Karpas-422 (cell line): ENCODE data around the gene UGT1A4. TPM values are rescaled to one million over a fixed set of nuclear protein-coding genes. Genes with fewer than 3 reads are reported as not detected.

Experiments
- DNase-seq: peaks from one replicate; pipeline ENCODE4 v3.0.0-alpha.2; 2015
- H2AFZ ChIP-seq: fragments of 200-600 bp; sonication (generic); 2 replicates; pipeline ENCODE4 v1.6.1; 2014; ENCODE audit warnings: antibody characterized with exemption, low read length, mixed read lengths
- H3K27ac ChIP-seq: fragments of 200-600 bp; sonication (generic); 2 replicates; pipeline ENCODE4 v1.5.1; 2014; ENCODE audit warnings: mild to moderate bottlenecking, low read length, moderate library complexity
- H3K27me3 ChIP-seq: fragments of 200-600 bp; sonication (generic); 2 replicates; pipeline ENCODE4 v1.6.1; 2014; ENCODE audit warnings: low read length, mixed read lengths
- H3K36me3 ChIP-seq: fragments of 200-600 bp; sonication (generic); 2 replicates; pipeline ENCODE4 v1.6.1; 2014; ENCODE audit warnings: low read length, mixed read lengths; ENCODE audit not compliant: insufficient read depth
- H3K4me1 ChIP-seq: fragments of 200-600 bp; sonication (generic); 2 replicates; pipeline ENCODE4 v1.6.1; 2014; ENCODE audit warnings: mild to moderate bottlenecking, low read length, mixed read lengths
- H3K4me2 ChIP-seq: fragments of 200-600 bp; sonication (generic); 2 replicates; pipeline ENCODE4 v1.6.1; 2014; ENCODE audit warnings: low read length, low read depth, mild to moderate bottlenecking; ENCODE audit not compliant: poor library complexity, severe bottlenecking
- H3K4me3 ChIP-seq: fragments of 200-600 bp; sonication (generic); 2 replicates; pipeline ENCODE4 v1.5.1; 2014; ENCODE audit warnings: mild to moderate bottlenecking, antibody characterized with exemption, low read length, mixed read lengths
- H3K79me2 ChIP-seq: fragments of 200-600 bp; sonication (generic); 2 replicates; pipeline ENCODE4 v1.6.1; 2014; ENCODE audit warnings: mild to moderate bottlenecking, low read length, mixed read lengths
- H3K9ac ChIP-seq: fragments of 200-600 bp; sonication (generic); 2 replicates; pipeline ENCODE4 v1.6.0; 2014; ENCODE audit warnings: low read length
- H3K9me2 ChIP-seq: fragments of 200-600 bp; sonication (generic), shearing (Covaris generic); replicated peaks from 2 replicates; pipeline ENCODE4 v1.6.0; 2014; ENCODE audit warnings: mild to moderate bottlenecking, low read length, moderate library complexity; ENCODE audit not compliant: insufficient read depth
- H3K9me3 ChIP-seq: fragments of 300-700, 200-600 bp; sonication (generic); 2 replicates; pipeline ENCODE4 v1.6.1; 2014; ENCODE audit warnings: low read length, mixed read lengths
- H4K20me1 ChIP-seq: fragments of 200-600 bp; sonication (generic); 2 replicates; pipeline ENCODE4 v1.6.1; 2014; ENCODE audit warnings: mild to moderate bottlenecking, antibody characterized with exemption, low read length, low read depth; ENCODE audit not compliant: insufficient read depth
- total RNA-seq: library from RNA; depleted of rRNA; stranded (reverse); fragments of >200 nt; shearing (Covaris generic); gene quantifications from 2 replicates; pipeline ENCODE4 v1.2.3, GENCODE V29; 2014; ENCODE audit warnings: low replicate concordance; rRNA removed

UGT1A4 gene
- not detected in 2 replicates for total RNA-seq

DNA sequence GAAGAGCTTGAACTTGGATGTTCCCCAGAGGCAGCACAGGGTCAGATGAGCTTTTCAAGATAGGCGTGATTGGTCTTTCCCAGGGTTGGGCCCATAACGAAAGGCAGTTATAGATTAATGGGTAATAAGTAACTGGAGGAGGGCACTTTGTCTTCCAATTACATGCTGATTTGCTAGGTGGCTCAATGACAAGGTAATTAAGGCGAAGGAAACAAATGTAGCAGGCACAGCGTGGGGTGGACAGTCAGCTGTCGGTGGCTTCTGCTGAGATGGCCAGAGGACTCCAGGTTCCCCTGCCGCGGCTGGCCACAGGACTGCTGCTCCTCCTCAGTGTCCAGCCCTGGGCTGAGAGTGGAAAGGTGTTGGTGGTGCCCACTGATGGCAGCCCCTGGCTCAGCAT, at the start of gene UGT1A4:
Gene UGT1A4, plus strand, starts transcription at position 185 of the 400 bp plus-strand sequence. Its CDS starts 85 bp downstream, at position 270.
- no peak within 1 kb of the TSS for H3K27ac ChIP-seq
- no peaks in the 10 kb centered on the region for H3K9me2 ChIP-seq
- no peaks in the 10 kb centered on the region for H4K20me1 ChIP-seq
- no peak within 1 kb of the TSS for H3K4me2 ChIP-seq
- H3K79me2 ChIP-seq, result no peaks in the 10 kb centered on the region
- no peak within 1 kb of the TSS for H3K9ac ChIP-seq
- H3K9me3 ChIP-seq, result no peaks in the 10 kb centered on the region
- H3K36me3 ChIP-seq, result no peaks in the 10 kb centered on the region
- peak; percentile 6 for DNase-seq
- H3K27me3 ChIP-seq, result no peaks in the 10 kb centered on the region
- H2AFZ ChIP-seq, result no peak within 1 kb of the TSS
- no peaks in the 10 kb centered on the region for H3K4me1 ChIP-seq
- H3K4me3 ChIP-seq, result no peak within 1 kb of the TSS

DNA sequence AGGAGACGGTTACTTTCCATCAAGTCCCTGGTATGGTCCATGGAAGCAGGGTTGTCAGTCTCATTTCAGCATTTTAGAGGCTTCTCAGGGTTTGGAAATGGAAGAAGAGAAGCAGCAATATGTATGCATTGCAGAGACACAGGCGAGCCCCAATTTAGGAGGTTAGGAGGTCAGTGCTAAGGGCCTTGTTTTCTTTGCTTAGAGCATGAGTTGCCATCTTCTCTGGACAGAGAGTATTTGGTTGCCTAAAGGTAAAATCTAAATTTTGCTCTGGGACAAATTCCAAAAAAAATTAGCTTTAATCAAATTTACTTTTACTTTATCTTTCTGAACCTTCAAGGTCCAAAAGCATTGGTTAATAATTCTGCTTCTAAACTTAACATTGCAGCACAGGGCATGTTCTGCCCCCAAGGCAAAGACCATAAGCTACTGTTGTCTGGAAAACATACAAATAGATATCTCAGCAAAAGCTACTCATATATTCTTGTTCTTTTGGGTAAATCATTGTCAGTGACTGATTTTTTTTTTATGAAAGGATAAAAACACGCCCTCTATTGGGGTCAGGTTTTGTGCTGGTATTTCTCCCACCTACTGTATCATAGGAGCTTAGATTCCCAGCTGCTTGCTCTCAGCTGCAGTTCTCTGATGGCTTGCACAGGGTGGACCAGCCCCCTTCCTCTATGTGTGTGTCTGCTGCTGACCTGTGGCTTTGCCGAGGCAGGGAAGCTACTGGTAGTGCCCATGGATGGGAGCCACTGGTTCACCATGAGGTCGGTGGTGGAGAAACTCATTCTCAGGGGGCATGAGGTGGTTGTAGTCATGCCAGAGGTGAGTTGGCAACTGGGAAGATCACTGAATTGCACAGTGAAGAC, 47.0 kb upstream of the UGT1A4 start, which contains the start of gene UGT1A9:
Gene UGT1A9, plus strand, starts transcription at position 609 of the 872 bp plus-strand sequence. Its CDS starts 37 bp downstream, at position 646.
- no peak for DNase-seq
- no peak within 1 kb of the TSS for H2AFZ ChIP-seq
- H4K20me1 ChIP-seq, result no peaks in the 10 kb centered on the region
- no peaks in the 10 kb centered on the region for H3K79me2 ChIP-seq
- H3K36me3 ChIP-seq, result no peaks in the 10 kb centered on the region
- no peak within 1 kb of the TSS for H3K4me3 ChIP-seq
- H3K9me2 ChIP-seq, result no peaks in the 10 kb centered on the region
- H3K4me2 ChIP-seq, result no peak within 1 kb of the TSS
- H3K27me3 ChIP-seq, result no peaks in the 10 kb centered on the region
- peaks cover 4% of the 10 kb centered on the region; the same call in 1 of the 2 replicates for H3K4me1 ChIP-seq
- H3K9me3 ChIP-seq, result no peaks in the 10 kb centered on the region
- no peak within 1 kb of the TSS for H3K9ac ChIP-seq
- H3K27ac ChIP-seq, result no peak within 1 kb of the TSS

DNA sequence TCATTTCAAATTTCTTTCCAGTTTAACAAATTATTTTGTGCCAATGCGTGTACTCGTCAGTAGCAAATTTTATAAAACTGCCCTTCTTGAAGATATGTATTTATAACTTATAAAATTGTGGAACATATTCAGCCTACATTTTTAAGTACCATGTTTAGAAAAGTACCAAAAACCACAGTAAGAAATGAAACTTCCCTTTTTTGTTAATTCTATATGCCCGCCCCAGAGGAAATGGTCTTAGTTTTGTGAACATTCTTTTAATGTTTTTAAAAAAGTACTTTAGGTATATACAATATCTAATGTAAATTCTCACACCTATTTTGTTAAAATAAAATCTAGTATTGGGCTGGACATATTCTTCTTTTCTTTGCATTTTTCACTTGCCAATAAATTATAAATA, 45.6 kb upstream of the UGT1A4 start:
- Histone ChIP-seq H3K9ac (no peak overlapping the region), H3K79me2 (no peaks in the 10 kb centered on the region), H3K4me1 (peaks cover 11% of the 10 kb centered on the region), H3K4me2 (no peak overlapping the region), H3K27me3 (no peaks in the 10 kb centered on the region), H3K27ac (no peak overlapping the region), H2AFZ (no peak overlapping the region), H3K9me2 (no peaks in the 10 kb centered on the region), H3K9me3 (no peaks in the 10 kb centered on the region), H4K20me1 (no peaks in the 10 kb centered on the region), H3K4me3 (no peak overlapping the region), H3K36me3 (no peaks in the 10 kb centered on the region)
- no peak for DNase-seq

DNA sequence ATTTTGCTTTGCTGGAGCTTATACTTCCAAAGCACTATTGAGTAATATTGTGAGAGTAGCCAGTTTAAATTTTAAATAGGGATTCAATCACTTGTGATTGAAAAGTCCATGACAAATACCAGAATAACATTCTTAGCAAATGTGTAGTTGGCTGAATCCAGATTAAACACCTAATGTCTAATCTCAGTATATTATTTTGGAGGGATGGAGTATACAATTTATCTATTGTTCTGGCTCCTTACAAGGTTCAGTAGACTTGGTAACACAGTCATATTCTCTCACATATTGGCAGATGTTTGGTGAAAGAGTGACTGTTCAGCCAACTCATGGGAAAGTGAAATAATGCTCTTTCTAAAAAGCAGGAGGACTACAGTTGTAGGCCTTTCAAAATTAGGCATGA, 44.6 kb upstream of the UGT1A4 start:
- no peaks in the 10 kb centered on the region for H3K9me2 ChIP-seq
- no peak overlapping the region for H3K9ac ChIP-seq
- H3K4me1 ChIP-seq, result peaks cover 21% of the 10 kb centered on the region
- no peaks in the 10 kb centered on the region for H4K20me1 ChIP-seq
- H3K27me3 ChIP-seq, result no peaks in the 10 kb centered on the region
- no peak for DNase-seq
- H3K4me2 ChIP-seq, result no peak overlapping the region
- no peaks in the 10 kb centered on the region for H3K79me2 ChIP-seq
- no peaks in the 10 kb centered on the region for H3K36me3 ChIP-seq
- H3K4me3 ChIP-seq, result no peak overlapping the region
- H3K27ac ChIP-seq, result no peak overlapping the region
- no peak overlapping the region for H2AFZ ChIP-seq
- no peaks in the 10 kb centered on the region for H3K9me3 ChIP-seq

DNA sequence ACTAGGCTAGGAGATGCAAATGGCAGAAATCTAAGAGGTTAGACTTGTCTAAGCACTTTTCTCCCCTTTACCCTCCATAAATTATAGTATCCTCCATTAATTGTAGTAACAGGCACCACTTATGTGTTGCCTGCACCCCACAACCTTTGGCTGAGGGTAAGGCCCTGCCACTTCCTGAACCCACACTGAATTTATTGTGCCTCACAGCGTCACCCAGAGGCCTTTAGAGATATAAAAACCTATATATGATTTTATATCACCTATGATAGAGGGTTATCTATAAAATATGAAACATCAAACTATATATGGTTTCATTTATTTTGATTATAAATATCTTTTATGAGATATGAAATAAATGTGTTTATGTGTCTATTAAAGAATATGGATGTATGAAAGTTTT, 44.2 kb upstream of the UGT1A4 start:
- no peaks in the 10 kb centered on the region for H3K9me3 ChIP-seq
- no peaks in the 10 kb centered on the region for H3K9me2 ChIP-seq
- H4K20me1 ChIP-seq, result no peaks in the 10 kb centered on the region
- no peaks in the 10 kb centered on the region for H3K36me3 ChIP-seq
- no peak overlapping the region for H3K27ac ChIP-seq
- no peaks in the 10 kb centered on the region for H3K79me2 ChIP-seq
- H3K27me3 ChIP-seq, result no peaks in the 10 kb centered on the region
- no peak overlapping the region for H3K4me2 ChIP-seq
- no peak overlapping the region for H2AFZ ChIP-seq
- peak; percentile 65 for DNase-seq
- no peak overlapping the region for H3K4me3 ChIP-seq
- H3K9ac ChIP-seq, result no peak overlapping the region
- H3K4me1 ChIP-seq, result peaks cover 22% of the 10 kb centered on the region

DNA sequence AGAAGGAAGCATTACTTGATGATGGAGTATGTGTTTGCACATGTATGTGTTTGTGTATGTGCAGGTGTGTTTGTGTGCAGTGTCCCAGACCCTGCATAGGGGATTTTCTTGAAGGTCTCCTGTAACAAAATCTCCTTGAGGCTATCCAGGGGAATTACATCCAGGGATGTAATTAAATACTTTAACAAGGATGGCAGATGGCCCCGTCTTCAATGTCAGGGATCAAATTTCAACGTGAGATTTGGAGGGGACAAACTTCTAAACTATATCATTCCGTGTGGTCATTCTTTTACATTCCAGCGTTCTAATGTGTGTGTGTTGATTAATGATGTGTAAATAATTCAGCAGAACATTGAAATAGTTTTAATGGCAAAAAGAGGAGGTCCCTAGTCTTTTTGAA, 43.5 kb upstream of the UGT1A4 start:
- no peaks in the 10 kb centered on the region for H3K27me3 ChIP-seq
- H3K9me2 ChIP-seq, result no peaks in the 10 kb centered on the region
- peaks cover 22% of the 10 kb centered on the region for H3K4me1 ChIP-seq
- no peak overlapping the region for H3K4me2 ChIP-seq
- no peaks in the 10 kb centered on the region for H3K79me2 ChIP-seq
- no peaks in the 10 kb centered on the region for H3K36me3 ChIP-seq
- H3K27ac ChIP-seq, result no peak overlapping the region
- H3K4me3 ChIP-seq, result no peak overlapping the region
- H3K9ac ChIP-seq, result no peak overlapping the region
- no peak for DNase-seq
- no peak overlapping the region for H2AFZ ChIP-seq
- H4K20me1 ChIP-seq, result no peaks in the 10 kb centered on the region
- no peaks in the 10 kb centered on the region for H3K9me3 ChIP-seq

DNA sequence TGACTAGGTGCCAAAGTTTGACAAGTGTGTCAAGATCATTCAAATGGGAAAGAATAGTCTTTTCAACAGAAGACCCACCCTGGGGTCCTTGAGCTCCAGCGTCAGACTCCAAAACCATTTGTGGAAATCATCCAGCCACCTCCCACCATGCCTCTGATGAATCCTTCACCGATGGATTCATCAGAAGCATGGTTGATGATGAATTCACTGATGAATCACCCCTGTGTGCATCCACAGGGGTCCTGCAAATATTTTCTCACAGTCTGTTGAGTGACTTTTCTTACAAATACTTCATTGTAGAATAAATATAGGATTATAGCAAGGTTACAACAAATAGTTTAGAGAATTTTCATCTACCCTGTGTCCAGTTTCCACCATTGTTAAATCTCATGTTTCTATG, 42.5 kb upstream of the UGT1A4 start:
- Histone ChIP-seq H4K20me1 (no peaks in the 10 kb centered on the region), H3K4me2 (no peak overlapping the region), H3K79me2 (no peaks in the 10 kb centered on the region), H3K9me2 (no peaks in the 10 kb centered on the region), H3K27me3 (no peaks in the 10 kb centered on the region), H3K27ac (no peak overlapping the region), H2AFZ (no peak overlapping the region), H3K9me3 (no peaks in the 10 kb centered on the region), H3K4me1 (peaks cover 22% of the 10 kb centered on the region), H3K9ac (no peak overlapping the region), H3K36me3 (no peaks in the 10 kb centered on the region), H3K4me3 (no peak overlapping the region)
- no peak for DNase-seq

DNA sequence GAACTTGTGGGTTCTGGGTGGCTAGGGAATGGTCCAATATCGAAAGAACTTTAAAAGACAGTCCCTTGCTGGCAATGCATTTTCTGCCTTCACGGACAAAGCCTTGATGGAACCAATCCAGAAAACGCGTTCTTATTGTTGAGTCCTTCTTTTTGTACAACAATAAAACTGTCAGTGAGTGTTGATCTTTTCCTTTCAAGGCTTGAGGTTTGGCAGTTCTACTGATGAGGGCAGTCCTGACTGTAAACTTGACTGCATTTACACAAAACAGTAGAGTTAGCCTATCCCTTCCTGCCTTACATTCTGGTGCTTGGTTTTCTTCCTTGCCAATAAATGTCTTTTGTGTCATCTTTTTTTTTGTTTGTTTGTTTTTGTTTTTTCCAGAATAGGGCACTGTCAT, 39.3 kb upstream of the UGT1A4 start:
- no peaks in the 10 kb centered on the region for H3K27me3 ChIP-seq
- H3K4me1 ChIP-seq, result peaks cover 30% of the 10 kb centered on the region
- no peak overlapping the region for H3K9ac ChIP-seq
- no peak overlapping the region for H2AFZ ChIP-seq
- H3K9me2 ChIP-seq, result no peaks in the 10 kb centered on the region
- H3K79me2 ChIP-seq, result no peaks in the 10 kb centered on the region
- H3K4me3 ChIP-seq, result no peak overlapping the region
- H3K4me2 ChIP-seq, result no peak overlapping the region
- no peak overlapping the region for H3K27ac ChIP-seq
- no peak for DNase-seq
- H3K9me3 ChIP-seq, result no peaks in the 10 kb centered on the region
- no peaks in the 10 kb centered on the region for H3K36me3 ChIP-seq
- H4K20me1 ChIP-seq, result no peaks in the 10 kb centered on the region
